Ascending aorta (tissue), 2 donors: ENCODE measurements around the gene MBNL2. TPM values are rescaled to one million over a fixed set of nuclear protein-coding genes. Genes with fewer than 3 reads are reported as not detected.

Source experiments
- DNase-seq, 2 donors: peaks; one replicate each; pipeline ENCODE4 v3.0.0-alpha.2; 2019; ENCODE audit warnings: low spot score in 2 of 2
- H3K27ac ChIP-seq, 2 donors: fragments of 200-600 bp; sonication (generic); one replicate each; pipeline ENCODE4 v1.5.1; 2016 to 2017; ENCODE audit warnings: mild to moderate bottlenecking in 1 of 2
- H3K27me3 ChIP-seq: fragments of 200-600 bp; sonication (generic); one replicate; pipeline ENCODE4 v1.5.1; 2017
- H3K36me3 ChIP-seq, 2 donors: fragments of 200-600 bp; sonication (generic); one replicate each; pipeline ENCODE4 v1.5.1; 2016
- H3K4me1 ChIP-seq, 2 donors: fragments of 200-600 bp; sonication (generic); one replicate each; pipeline ENCODE4 v1.5.1; 2016 to 2017; ENCODE audit warnings: mild to moderate bottlenecking in 1 of 2
- H3K4me3 ChIP-seq, 2 donors: fragments of 200-600 bp; sonication (generic); one replicate each; pipeline ENCODE4 v1.5.1; 2016 to 2017; ENCODE audit warnings: mild to moderate bottlenecking in 1 of 2
- H3K9me3 ChIP-seq, 2 donors: fragments of 200-600 bp; sonication (generic); one replicate each; pipeline ENCODE4 v1.5.1; 2016
- intact Hi-C: fragments of 100-400 bp; cut with DNase I; formaldehyde crosslinking; loops from one replicate; pipeline ENCODE4 v1.15.1; 2023
- total RNA-seq: library from RNA; depleted of rRNA; stranded (reverse); fragments of >200 nt; gene quantifications from one replicate; pipeline ENCODE4 v1.1.0, GENCODE V29; 2016
- TF ChIP-seq, protein P1 (sequence below), 3 experiments: fragments of 200-600 bp in 2 of 3; fragments of 450-650 bp in 1 of 3; sonication (generic) in 2 of 3; IDR thresholded peaks; one replicate each; pipeline ENCODE4 v1.5.1; 2016 to 2019; ENCODE audit warnings: antibody characterized with exemption in 3 of 3, mild to moderate bottlenecking in 1 of 3, moderate library complexity in 1 of 3

MBNL2 gene
- total RNA-seq, 1 donor from 2014 or later: 38.7 TPM

GRCh38 chr13:97371486-97372109 is 149.5 kb downstream of the MBNL2 start:
- DNase-seq: no peak
- Histone ChIP-seq H3K36me3 (peaks cover 29 to 37% of the 10 kb centered on the region in 2 donors), H3K27ac (no peak overlapping the region), H3K9me3 (no peaks in the 10 kb centered on the region), H3K4me1 (peaks cover 0 to 3% of the 10 kb centered on the region in 2 donors), H3K4me3 (no peak overlapping the region), H3K27me3 (no peaks in the 10 kb centered on the region)
- TF ChIP-seq, protein P1, sequence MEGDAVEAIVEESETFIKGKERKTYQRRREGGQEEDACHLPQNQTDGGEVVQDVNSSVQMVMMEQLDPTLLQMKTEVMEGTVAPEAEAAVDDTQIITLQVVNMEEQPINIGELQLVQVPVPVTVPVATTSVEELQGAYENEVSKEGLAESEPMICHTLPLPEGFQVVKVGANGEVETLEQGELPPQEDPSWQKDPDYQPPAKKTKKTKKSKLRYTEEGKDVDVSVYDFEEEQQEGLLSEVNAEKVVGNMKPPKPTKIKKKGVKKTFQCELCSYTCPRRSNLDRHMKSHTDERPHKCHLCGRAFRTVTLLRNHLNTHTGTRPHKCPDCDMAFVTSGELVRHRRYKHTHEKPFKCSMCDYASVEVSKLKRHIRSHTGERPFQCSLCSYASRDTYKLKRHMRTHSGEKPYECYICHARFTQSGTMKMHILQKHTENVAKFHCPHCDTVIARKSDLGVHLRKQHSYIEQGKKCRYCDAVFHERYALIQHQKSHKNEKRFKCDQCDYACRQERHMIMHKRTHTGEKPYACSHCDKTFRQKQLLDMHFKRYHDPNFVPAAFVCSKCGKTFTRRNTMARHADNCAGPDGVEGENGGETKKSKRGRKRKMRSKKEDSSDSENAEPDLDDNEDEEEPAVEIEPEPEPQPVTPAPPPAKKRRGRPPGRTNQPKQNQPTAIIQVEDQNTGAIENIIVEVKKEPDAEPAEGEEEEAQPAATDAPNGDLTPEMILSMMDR (IDR thresholded peaks at IDR 0.05): no peak
- intact Hi-C loops: no loop called here

- no peaks in the 10 kb centered on the region for H3K9me3 ChIP-seq
- H3K36me3 ChIP-seq: peaks cover 21 to 29% of the 10 kb centered on the region in 2 donors
- peaks cover 0 to 2% of the 10 kb centered on the region in 2 donors for H3K4me1 ChIP-seq
- no peaks in the 10 kb centered on the region for H3K27me3 ChIP-seq
- TF ChIP-seq, protein P1 (IDR thresholded peaks at IDR 0.05): no peak
- H3K27ac ChIP-seq: no peak overlapping the region
- intact Hi-C loops: no loop called here
- no peak overlapping the region for H3K4me3 ChIP-seq
- DNase-seq: no peak
Observed at GRCh38 chr13:97372936-97373335, 150.8 kb downstream of the MBNL2 start.

DNA sequence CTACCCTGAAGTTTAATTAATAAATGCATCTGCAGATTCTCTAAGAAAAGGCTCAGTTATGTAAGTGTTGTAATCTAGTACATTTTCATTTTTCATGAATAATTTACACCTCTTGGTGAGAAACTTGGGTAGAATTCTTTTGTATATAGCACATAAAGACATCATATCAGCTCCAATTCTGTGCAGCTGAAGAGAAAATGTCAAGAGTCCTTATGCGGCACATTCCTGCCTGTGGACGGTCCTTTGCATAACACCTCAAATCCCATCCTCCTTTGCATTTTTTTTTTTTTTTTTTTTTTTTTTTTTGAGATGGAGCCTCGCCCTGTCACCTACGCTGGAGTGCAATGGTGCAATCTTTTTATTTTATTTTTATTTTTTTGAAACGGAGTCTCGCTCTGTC is 151.7 kb downstream of the MBNL2 start:
- no peaks in the 10 kb centered on the region for H3K4me1 ChIP-seq
- DNase-seq: no peak
- H3K36me3 ChIP-seq: peaks cover 21 to 29% of the 10 kb centered on the region in 2 donors
- no peak overlapping the region for H3K27ac ChIP-seq
- intact Hi-C loops: no loop called here
- H3K27me3 ChIP-seq: no peaks in the 10 kb centered on the region
- no peaks in the 10 kb centered on the region for H3K9me3 ChIP-seq
- TF ChIP-seq, protein P1 (IDR thresholded peaks at IDR 0.05): no peak
- H3K4me3 ChIP-seq: no peak overlapping the region

DNA sequence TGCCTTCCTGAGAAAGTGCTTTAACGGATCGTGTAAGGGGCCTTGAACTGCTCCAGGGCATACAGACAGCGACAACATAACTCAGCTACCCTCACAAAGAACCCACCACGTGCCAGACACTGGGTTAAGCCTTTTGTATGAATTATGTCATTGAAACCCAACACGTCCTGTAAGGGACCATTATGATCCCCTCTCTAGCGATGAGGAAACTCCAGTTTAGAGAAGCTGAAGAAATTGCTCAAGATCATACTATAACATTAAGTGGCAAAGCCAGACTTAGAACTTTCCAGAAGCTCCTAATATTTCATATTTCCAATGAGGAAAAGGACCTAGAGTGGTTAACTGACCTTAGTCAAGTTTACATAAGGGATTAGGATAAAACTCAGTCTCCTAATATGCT is 154.8 kb downstream of the MBNL2 start:
- no peak overlapping the region for H3K27ac ChIP-seq
- TF ChIP-seq, protein P1 (IDR thresholded peaks at IDR 0.05): no peak
- H3K4me3 ChIP-seq: no peak overlapping the region
- H3K4me1 ChIP-seq: no peaks in the 10 kb centered on the region
- H3K27me3 ChIP-seq: no peaks in the 10 kb centered on the region
- DNase-seq: no peak
- peaks cover 21 to 26% of the 10 kb centered on the region in 2 donors for H3K36me3 ChIP-seq
- H3K9me3 ChIP-seq: no peaks in the 10 kb centered on the region
- intact Hi-C loops: no loop called here

DNA sequence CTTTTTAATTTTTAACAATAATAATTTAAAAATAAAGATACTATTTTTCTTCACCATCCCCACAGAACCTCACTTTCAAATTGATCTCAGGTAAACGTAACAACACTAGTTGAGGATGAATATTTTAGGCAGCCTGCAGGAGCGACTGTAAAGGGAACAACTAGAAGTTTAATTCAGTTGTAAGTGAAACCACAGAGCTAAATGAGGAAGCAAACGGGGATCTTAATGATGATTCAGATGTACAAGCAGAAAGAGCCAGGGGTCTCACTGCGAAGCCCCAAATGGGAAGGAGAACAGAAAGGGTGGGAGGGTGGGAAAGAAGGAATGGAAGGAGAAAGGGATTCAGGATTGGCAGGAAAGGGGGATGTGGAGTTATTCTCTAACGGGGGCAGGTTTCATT is 157.3 kb downstream of the MBNL2 start:
- no peak overlapping the region for H3K4me3 ChIP-seq
- TF ChIP-seq, protein P1 (IDR thresholded peaks at IDR 0.05): no peak
- intact Hi-C loops: no loop called here
- no peaks in the 10 kb centered on the region for H3K4me1 ChIP-seq
- no peak overlapping the region for H3K27ac ChIP-seq
- H3K36me3 ChIP-seq: peaks cover 19 to 28% of the 10 kb centered on the region in 2 donors
- H3K9me3 ChIP-seq: no peaks in the 10 kb centered on the region
- H3K27me3 ChIP-seq: no peaks in the 10 kb centered on the region
- no peak for DNase-seq
